GM18505 (cell line): ENCODE data around the gene SLC35E1.
A peak's percentile ranks its signal among the peaks of the same experiment; 100 is the strongest.

ENCODE experiments used
- ATAC-seq: cut with Tn5 transposase; IDR thresholded peaks from one replicate; pipeline ENCODE4 v1.9.1; 2021; ENCODE audit not compliant: unreplicated experiment
- POLR2A ChIP-seq: IDR thresholded peaks from 4 replicates; pipeline ENCODE4 v1.6.1; 2011; ENCODE audit warnings: borderline replicate concordance; ENCODE audit not compliant: insufficient read depth, insufficient read length; ENCODE audit errors: extremely low read depth

Gene SLC35E1

GRCh38 chr19:16572332-16573211, at the start of gene SLC35E1:
Gene SLC35E1 (minus strand): TSS chr19:16572415. CDS start chr19:16572364, 51 bp downstream.
- TF ChIP-seq POLR2A: peak; percentile 91
- ATAC-seq: peak; percentile 68

DNA sequence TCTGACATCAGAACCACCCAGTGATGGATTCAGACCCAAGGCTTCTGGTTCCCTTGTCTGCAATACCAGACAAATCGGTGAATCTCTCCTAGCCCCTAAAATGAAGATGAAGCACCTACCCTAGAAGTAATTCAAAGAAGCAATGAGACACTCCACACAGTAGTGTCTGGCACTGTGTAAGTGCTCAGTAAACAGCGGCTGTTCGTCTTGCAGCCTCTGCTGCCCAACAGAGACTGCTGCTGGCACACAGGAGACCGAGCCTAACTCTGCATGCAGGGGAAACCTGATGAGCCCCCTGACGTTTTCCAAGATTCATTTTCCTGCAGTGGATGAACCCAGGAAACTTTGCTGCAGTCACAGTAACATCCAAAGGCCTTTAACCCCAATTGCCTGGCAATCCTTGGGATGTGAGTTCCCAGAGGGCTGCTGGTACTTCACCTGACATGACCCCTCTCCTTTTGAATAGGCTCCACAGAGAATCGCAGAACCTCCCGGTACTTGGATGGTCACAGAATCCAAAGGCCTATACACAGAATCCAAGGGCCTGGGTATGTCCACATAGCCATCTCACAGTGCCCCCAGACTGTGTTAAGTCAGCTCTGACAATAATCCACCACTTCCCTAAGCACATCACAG, 49.1 kb upstream of the SLC35E1 start:
- no peak for ATAC-seq
- TF ChIP-seq POLR2A: no peak

- no peak for ATAC-seq
- TF ChIP-seq POLR2A: no peak
These were observed 48.4 kb upstream of the SLC35E1 start for GRCh38 chr19:16620584-16620983.

DNA sequence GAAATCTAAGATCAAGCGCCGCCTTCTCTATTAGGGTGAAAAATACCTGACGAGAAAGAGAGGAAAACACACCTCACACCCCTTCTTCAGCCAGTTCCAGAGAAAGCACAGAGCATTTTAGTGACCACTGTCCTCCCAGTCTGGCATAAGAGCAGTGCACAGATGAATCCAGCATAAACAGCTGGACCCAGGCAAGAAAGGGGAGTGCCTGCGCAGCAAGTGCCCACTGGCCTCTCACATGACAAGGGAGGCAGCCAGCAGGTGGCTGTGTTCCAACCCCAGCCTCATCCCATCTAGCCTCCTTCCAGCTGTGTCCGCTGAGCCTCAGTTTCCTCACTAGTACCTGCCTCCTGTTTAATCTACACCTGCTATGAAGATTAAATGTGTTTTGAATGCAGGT, 47.8 kb upstream of the SLC35E1 start:
- TF ChIP-seq POLR2A: no peak
- no peak for ATAC-seq

GRCh38 chr19:16619457-16619856, 47.2 kb upstream of the SLC35E1 start:
- ATAC-seq: no peak

DNA sequence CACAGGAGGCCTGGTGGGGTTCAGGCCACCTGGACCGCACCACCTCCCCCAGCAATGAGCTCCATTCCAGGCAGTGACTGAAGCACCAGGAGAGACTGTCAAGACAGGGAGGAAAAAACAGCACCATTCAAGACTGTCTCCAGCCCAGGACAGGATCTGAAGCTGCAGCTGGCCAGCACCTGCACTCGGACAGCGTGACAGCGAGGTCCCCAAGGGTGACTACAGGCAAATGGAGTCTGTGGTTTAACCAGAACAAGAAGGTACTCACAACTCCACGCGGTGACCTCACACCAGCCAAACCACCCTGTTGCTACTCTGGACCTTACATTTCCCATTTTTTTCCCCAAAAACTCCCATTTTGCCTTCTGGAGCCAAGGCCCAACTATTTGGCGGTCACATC, 46.0 kb upstream of the SLC35E1 start:
- TF ChIP-seq POLR2A: no peak
- ATAC-seq: no peak

More at GRCh38 chr19:16619457-16619856, 47.2 kb upstream of the SLC35E1 start:
- no peak for TF ChIP-seq POLR2A

- TF ChIP-seq POLR2A: no peak
- ATAC-seq: no peak
These were observed 43.6 kb upstream of the SLC35E1 start for GRCh38 chr19:16615808-16616207.

- TF ChIP-seq POLR2A: no peak
- no peak for ATAC-seq
These were observed 42.7 kb upstream of the SLC35E1 start for GRCh38 chr19:16614941-16615340.

DNA sequence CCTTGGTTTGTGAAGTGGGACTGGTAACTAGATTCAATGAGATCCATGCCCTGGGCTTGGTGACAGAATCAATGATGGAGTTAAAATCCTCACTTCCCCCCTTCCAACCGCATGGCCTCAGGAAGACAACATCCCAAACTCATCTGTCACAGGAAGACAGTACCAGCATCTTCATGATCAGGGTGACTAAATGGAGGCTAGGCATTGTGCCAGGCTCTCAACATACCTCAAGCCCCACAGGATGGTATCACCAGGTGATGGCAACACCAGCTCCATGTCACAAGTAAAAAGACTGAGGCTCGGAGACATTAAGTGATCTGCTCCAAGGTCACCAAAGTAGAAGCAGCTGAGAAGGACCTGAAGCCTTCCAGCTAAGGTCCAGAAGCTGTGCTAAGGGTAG, 41.6 kb upstream of the SLC35E1 start:
- no peak for TF ChIP-seq POLR2A
- ATAC-seq: no peak

- no peak for ATAC-seq
- no peak for TF ChIP-seq POLR2A
These were observed 40.4 kb upstream of the SLC35E1 start for GRCh38 chr19:16612636-16613035.

DNA sequence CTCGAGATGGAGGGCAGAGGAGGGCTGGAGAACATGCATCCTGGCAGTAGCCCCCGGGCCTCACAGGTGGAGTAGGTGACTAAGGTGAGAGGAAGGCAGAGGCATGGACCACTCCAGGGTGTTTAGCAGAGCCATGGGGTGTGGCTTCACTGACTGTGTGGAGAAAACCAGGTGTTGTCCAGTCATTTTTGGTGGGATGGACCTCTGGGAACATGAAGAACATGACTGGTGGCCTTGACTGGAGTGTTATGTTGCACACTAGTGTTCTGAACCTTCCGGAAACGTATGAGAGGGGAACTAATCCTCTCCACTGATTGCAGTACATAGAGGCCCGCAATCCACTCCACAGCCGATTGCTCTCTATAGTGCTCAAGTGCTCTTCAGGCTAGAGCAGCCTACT, 38.9 kb upstream of the SLC35E1 start:
- no peak for TF ChIP-seq POLR2A
- ATAC-seq: no peak

GRCh38 chr19:16609511-16610200, 37.4 kb upstream of the SLC35E1 start:
- TF ChIP-seq POLR2A: no peak
- ATAC-seq: no peak

- no peak for TF ChIP-seq POLR2A
- no peak for ATAC-seq
These were observed 36.1 kb upstream of the SLC35E1 start for GRCh38 chr19:16608290-16608739.

DNA sequence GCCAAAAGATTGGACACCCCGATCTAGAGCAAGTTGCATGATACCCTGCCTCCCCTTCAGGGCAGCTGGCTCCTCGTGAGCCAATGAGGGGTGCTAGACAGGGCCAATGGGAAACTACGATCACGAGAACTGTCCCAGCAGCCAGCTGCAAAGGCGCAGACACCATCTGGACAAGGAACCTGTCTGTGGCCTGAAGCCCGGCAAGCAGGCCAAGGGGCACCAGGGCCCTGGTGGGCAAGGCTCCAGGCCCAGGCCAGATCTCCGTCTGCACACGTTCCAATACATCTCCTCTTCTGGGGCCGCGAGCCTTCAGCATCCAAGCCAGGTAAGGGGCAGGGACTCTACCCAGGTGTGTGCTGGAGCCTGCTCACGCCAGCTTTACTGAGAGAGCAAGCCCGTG, 35.6 kb upstream of the SLC35E1 start:
- TF ChIP-seq POLR2A: no peak
- no peak for ATAC-seq

- no peak for ATAC-seq
- TF ChIP-seq POLR2A: no peak
These were observed 33.4 kb upstream of the SLC35E1 start for GRCh38 chr19:16605553-16605994.
